Mesendoderm (in vitro differentiated cells): ENCODE data around the gene IL3.

Experiments
- DNase-seq: peaks from one replicate; pipeline ENCODE4 v3.0.0; 2013
- H2AK5ac ChIP-seq: 2 replicates; pipeline ENCODE4 v1.6.1; 2013; ENCODE audit warnings: low read length, inconsistent platforms
- H2BK120ac ChIP-seq: 2 replicates; pipeline ENCODE4 v1.6.1; 2013; ENCODE audit warnings: low read depth, mild to moderate bottlenecking, low read length, moderate library complexity, mixed read lengths
- H2BK15ac ChIP-seq: replicated peaks from 2 replicates; pipeline ENCODE4 v1.6.1; 2013; ENCODE audit warnings: low read depth, mild to moderate bottlenecking, moderate library complexity
- H2BK5ac ChIP-seq: 2 replicates; pipeline ENCODE4 v1.6.1; 2013; ENCODE audit warnings: low read length, inconsistent platforms
- H3K18ac ChIP-seq: 2 replicates; pipeline ENCODE4 v1.6.1; 2013; ENCODE audit warnings: mild to moderate bottlenecking, low read length, mixed read lengths
- H3K23ac ChIP-seq: one replicate; pipeline ENCODE4 v1.6.1; 2013; ENCODE audit warnings: low read length
- H3K27ac ChIP-seq: 2 replicates; pipeline ENCODE4 v1.5.1; 2013; ENCODE audit warnings: low read depth, mild to moderate bottlenecking, inconsistent platforms, low read length, moderate library complexity
- H3K27me3 ChIP-seq: 2 replicates; pipeline ENCODE4 v1.6.1; 2013; ENCODE audit warnings: low read length, control low read depth, mild to moderate bottlenecking, inconsistent platforms; ENCODE audit not compliant: insufficient read depth, poor library complexity
- H3K36me3 ChIP-seq: 2 replicates; pipeline ENCODE4 v1.6.1; 2013; ENCODE audit warnings: low read length, inconsistent platforms; ENCODE audit not compliant: control insufficient read depth, insufficient read depth
- H3K4ac ChIP-seq: one replicate; pipeline ENCODE4 v1.6.1; 2013; ENCODE audit warnings: low read depth, mild to moderate bottlenecking, low read length, moderate library complexity
- H3K4me1 ChIP-seq: 2 replicates; pipeline ENCODE4 v1.6.1; 2013; ENCODE audit warnings: low read depth, low read length, inconsistent platforms; ENCODE audit not compliant: control insufficient read depth
- H3K4me2 ChIP-seq: 2 replicates; pipeline ENCODE4 v1.6.1; 2013; ENCODE audit warnings: low read length
- H3K4me3 ChIP-seq: 2 replicates; pipeline ENCODE4 v1.5.1; 2013; ENCODE audit warnings: mild to moderate bottlenecking, low read length
- H3K56ac ChIP-seq: one replicate; pipeline ENCODE4 v1.6.1; 2013; ENCODE audit warnings: low read length
- H3K79me1 ChIP-seq: 2 replicates; pipeline ENCODE4 v1.6.1; 2013; ENCODE audit warnings: low read length, inconsistent platforms
- H3K79me2 ChIP-seq: 2 replicates; pipeline ENCODE4 v1.6.1; 2013; ENCODE audit warnings: mild to moderate bottlenecking, low read length; ENCODE audit not compliant: control insufficient read depth, insufficient read depth
- H3K9ac ChIP-seq: 2 replicates; pipeline ENCODE4 v1.6.1; 2013; ENCODE audit warnings: low read length, inconsistent platforms
- H4K5ac ChIP-seq: one replicate; pipeline ENCODE4 v1.6.1; 2013; ENCODE audit warnings: low read length
- H4K8ac ChIP-seq: one replicate; pipeline ENCODE4 v1.6.1; 2013; ENCODE audit warnings: low read depth, mild to moderate bottlenecking, control low read depth, low read length, moderate library complexity
- WGBS: extraction: QIAGEN DNeasy Blood & Tissue Kit; methylation state at CpG from one replicate; pipeline ENCODE4 v1.1.7; 2013; ENCODE audit warnings: low lambda C conversion rate, missing lambda C conversion rate; ENCODE audit not compliant: insufficient coverage; ENCODE audit errors: extremely low coverage; 5-methylcytosine and 5-hydroxymethylcytosine counted together

Gene IL3

GRCh38 chr5:132013711-132014110 is 46.7 kb upstream of the IL3 start:
- Histone ChIP-seq H3K4me3 (no peak overlapping the region), H2BK120ac (no peak overlapping the region), H4K8ac (no peak overlapping the region), H3K79me1 (no peaks in the 10 kb centered on the region), H3K79me2 (no peaks in the 10 kb centered on the region), H3K4me1 (no peaks in the 10 kb centered on the region), H2BK5ac (no peak overlapping the region), H3K27ac (no peak overlapping the region), H4K5ac (no peak overlapping the region), H3K27me3 (no peaks in the 10 kb centered on the region), H3K36me3 (no peaks in the 10 kb centered on the region), H2AK5ac (no peak overlapping the region), H3K23ac (no peak overlapping the region), H3K4ac (no peak overlapping the region), H3K56ac (no peak overlapping the region), H3K9ac (no peak overlapping the region), H2BK15ac (no peak overlapping the region), H3K18ac (no peak overlapping the region), H3K4me2 (no peak overlapping the region)
- WGBS, result no CpG with 5 or more reads among the region's 2 CpGs
- no peak for DNase-seq

- no peak overlapping the region for H3K27ac ChIP-seq
- no peak overlapping the region for H2AK5ac ChIP-seq
- no peak overlapping the region for H3K4ac ChIP-seq
- no peaks in the 10 kb centered on the region for H3K4me1 ChIP-seq
- no peak overlapping the region for H4K5ac ChIP-seq
- no peaks in the 10 kb centered on the region for H3K27me3 ChIP-seq
- H4K8ac ChIP-seq, result no peak overlapping the region
- H3K4me3 ChIP-seq, result no peak overlapping the region
- no peak overlapping the region for H3K23ac ChIP-seq
- no peak overlapping the region for H3K4me2 ChIP-seq
- no peak overlapping the region for H3K18ac ChIP-seq
- no peak overlapping the region for H2BK15ac ChIP-seq
- no peaks in the 10 kb centered on the region for H3K79me2 ChIP-seq
- no peaks in the 10 kb centered on the region for H3K79me1 ChIP-seq
- no peak overlapping the region for H3K9ac ChIP-seq
- H2BK5ac ChIP-seq, result no peak overlapping the region
- H2BK120ac ChIP-seq, result no peak overlapping the region
- no peak for DNase-seq
- WGBS, result no CpG with 5 or more reads among the region's 3 CpGs
- no peak overlapping the region for H3K56ac ChIP-seq
- no peaks in the 10 kb centered on the region for H3K36me3 ChIP-seq
Measured at GRCh38 chr5:132016721-132017250, 43.7 kb upstream of the IL3 start.

GRCh38 chr5:132017316-132017715 is 43.1 kb upstream of the IL3 start:
- Histone ChIP-seq H3K4ac (no peak overlapping the region), H3K27me3 (no peaks in the 10 kb centered on the region), H3K36me3 (no peaks in the 10 kb centered on the region), H4K5ac (no peak overlapping the region), H3K4me3 (no peak overlapping the region), H4K8ac (no peak overlapping the region), H3K4me1 (no peaks in the 10 kb centered on the region), H2BK120ac (no peak overlapping the region), H3K56ac (no peak overlapping the region), H2BK5ac (no peak overlapping the region), H3K79me1 (no peaks in the 10 kb centered on the region), H3K18ac (no peak overlapping the region), H3K23ac (no peak overlapping the region), H3K4me2 (no peak overlapping the region), H2BK15ac (no peak overlapping the region), H3K27ac (no peak overlapping the region), H3K79me2 (no peaks in the 10 kb centered on the region), H2AK5ac (no peak overlapping the region), H3K9ac (no peak overlapping the region)
- no CpG with 5 or more reads among the region's 4 CpGs for WGBS
- no peak for DNase-seq

GRCh38 chr5:132017738-132018625 is 42.5 kb upstream of the IL3 start:
- DNase-seq, result no peak
- Histone ChIP-seq H4K8ac (no peak overlapping the region), H3K27me3 (no peaks in the 10 kb centered on the region), H3K4ac (no peak overlapping the region), H3K79me2 (no peaks in the 10 kb centered on the region), H3K36me3 (no peaks in the 10 kb centered on the region), H3K79me1 (no peaks in the 10 kb centered on the region), H2BK15ac (no peak overlapping the region), H4K5ac (no peak overlapping the region), H3K4me1 (no peaks in the 10 kb centered on the region), H3K4me3 (no peak overlapping the region), H3K18ac (no peak overlapping the region), H3K9ac (no peak overlapping the region), H3K4me2 (no peak overlapping the region), H2BK5ac (no peak overlapping the region), H3K23ac (no peak overlapping the region), H2BK120ac (no peak overlapping the region), H2AK5ac (no peak overlapping the region), H3K56ac (no peak overlapping the region), H3K27ac (no peak overlapping the region)
- WGBS, result no CpG with 5 or more reads among the region's 10 CpGs

- H4K8ac ChIP-seq, result no peak overlapping the region
- no peaks in the 10 kb centered on the region for H3K79me1 ChIP-seq
- H2BK120ac ChIP-seq, result no peak overlapping the region
- H3K79me2 ChIP-seq, result no peaks in the 10 kb centered on the region
- H3K36me3 ChIP-seq, result no peaks in the 10 kb centered on the region
- H3K18ac ChIP-seq, result no peak overlapping the region
- H3K9ac ChIP-seq, result no peak overlapping the region
- H2BK5ac ChIP-seq, result no peak overlapping the region
- no peak overlapping the region for H3K4ac ChIP-seq
- DNase-seq, result no peak
- H3K27ac ChIP-seq, result no peak overlapping the region
- H3K4me1 ChIP-seq, result no peaks in the 10 kb centered on the region
- H3K4me3 ChIP-seq, result no peak overlapping the region
- H2BK15ac ChIP-seq, result no peak overlapping the region
- no peak overlapping the region for H3K23ac ChIP-seq
- no peak overlapping the region for H3K4me2 ChIP-seq
- H2AK5ac ChIP-seq, result no peak overlapping the region
- H3K56ac ChIP-seq, result no peak overlapping the region
- no peaks in the 10 kb centered on the region for H3K27me3 ChIP-seq
- H4K5ac ChIP-seq, result no peak overlapping the region
Measured at GRCh38 chr5:132019337-132019736, 41.1 kb upstream of the IL3 start.
